OCI-LY1 (cell line): ENCODE results near the gene CNTNAP2.

Experiments used
- CTCF ChIP-seq: fragments of 200-600 bp; sonication (generic), shearing (Covaris generic); IDR thresholded peaks from 2 replicates; pipeline ENCODE4 v1.5.1; 2017; ENCODE audit warnings: mild to moderate bottlenecking, antibody characterized with exemption, low read length, moderate library complexity, mixed read lengths
- EZH2 ChIP-seq: fragments of 200-600 bp; sonication (generic), shearing (Covaris generic); IDR thresholded peaks from 2 replicates; pipeline ENCODE4 v1.8.0; 2017; ENCODE audit warnings: borderline replicate concordance, mixed run types, mild to moderate bottlenecking, antibody characterized with exemption, low read length, moderate library complexity, mixed read lengths

- no peak for TF ChIP-seq CTCF
- no peak for TF ChIP-seq EZH2
Measured at GRCh38 chr7:146565872-146566271, 449.3 kb downstream of the CNTNAP2 start.
